Epidermal melanocyte (primary cell): Measurements from ENCODE around the gene EML1.

ENCODE experiments used
- DNase-seq: peaks from one replicate; pipeline ENCODE4 v3.0.0; 2011; ENCODE audit warnings: low spot score; ENCODE audit not compliant: insufficient read length

EML1 gene

GRCh38 chr14:99824776-99825175 lies 31.6 kb downstream of the EML1 start:
- DNase-seq: no peak

DNA sequence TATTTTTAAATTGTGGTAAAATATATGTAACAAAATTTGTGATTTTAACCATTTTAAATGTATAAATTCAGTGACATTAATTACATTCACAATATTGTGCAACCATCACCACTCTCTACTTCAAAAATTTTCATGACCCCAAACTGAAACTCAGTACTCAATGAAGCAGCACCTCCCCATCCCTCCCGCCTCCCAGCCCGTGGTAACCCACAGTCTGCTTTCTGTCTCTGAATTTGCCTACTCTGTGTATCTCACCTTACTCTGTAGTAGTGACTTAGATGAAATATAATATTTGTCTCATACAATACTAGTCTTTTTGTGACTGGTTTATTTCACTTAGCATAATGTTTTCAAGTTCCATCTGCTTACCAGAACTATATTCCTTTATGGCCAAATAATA lies 36.2 kb downstream of the EML1 start:
- no peak for DNase-seq

DNA sequence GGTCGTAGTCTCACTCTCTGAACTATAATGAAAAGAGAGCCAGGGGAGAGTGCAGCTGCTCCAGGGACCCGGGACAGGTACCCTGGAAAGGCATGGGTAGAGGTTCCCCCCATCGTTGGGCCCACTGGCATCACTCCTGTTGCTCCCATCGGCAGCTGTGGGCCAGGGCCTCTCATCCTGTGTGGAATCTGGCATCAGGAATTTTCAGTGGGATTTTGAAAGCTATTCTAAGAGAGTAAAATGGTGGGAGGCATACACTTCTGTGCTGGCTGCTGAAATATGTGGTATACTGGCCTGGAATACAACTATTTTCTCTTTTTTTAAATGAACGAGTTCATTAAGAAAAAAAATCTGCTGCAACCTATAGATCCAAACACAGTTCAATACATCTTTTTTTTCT lies 38.1 kb downstream of the EML1 start:
- no peak for DNase-seq

GRCh38 chr14:99831903-99832685 lies 38.9 kb downstream of the EML1 start:
- DNase-seq: no peak

DNA sequence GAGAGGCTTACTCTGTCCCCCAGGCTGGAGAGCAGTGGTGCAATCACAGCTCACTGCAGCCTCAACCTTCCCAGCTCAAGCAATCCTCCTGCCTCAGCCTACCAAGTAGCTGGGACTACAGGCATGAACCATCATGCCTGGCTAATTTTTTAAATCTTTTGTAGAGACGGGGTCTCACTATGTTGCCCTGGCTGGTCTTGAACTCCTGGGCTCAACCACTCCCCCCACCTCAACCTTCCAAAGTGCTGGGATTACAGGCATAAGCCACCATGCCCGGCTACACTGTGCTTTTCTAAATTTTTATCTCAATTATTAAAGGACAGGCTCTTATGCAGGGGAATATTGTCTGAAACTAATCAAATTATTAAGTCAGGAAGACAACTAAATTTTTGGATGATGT lies 44.6 kb downstream of the EML1 start:
- no peak for DNase-seq

GRCh38 chr14:99838639-99839134 lies 45.5 kb downstream of the EML1 start:
- no peak for DNase-seq

DNA sequence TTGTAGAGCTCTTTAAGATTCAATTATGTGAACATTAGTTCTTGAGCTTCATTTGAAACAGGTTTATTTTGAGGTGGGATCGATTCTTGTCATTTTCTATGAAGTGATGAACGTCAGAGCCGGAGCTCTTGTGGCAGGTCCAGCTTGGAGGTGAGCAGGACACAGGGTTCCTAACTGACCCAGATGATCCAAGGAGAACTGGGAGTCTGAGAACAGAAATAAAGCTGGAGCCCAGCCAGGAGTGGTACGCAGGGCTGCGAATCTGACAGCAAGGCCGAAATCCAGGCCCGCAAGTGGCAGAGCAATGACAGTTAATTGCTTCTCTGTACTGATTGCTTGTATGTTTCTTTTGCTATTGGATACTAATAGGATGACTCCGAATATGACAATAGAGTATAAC lies 46.5 kb downstream of the EML1 start:
- DNase-seq: no peak

- DNase-seq: no peak
Observed at GRCh38 chr14:99840265-99840664, 47.1 kb downstream of the EML1 start.

GRCh38 chr14:99840774-99841305 lies 47.6 kb downstream of the EML1 start:
- DNase-seq: no peak

GRCh38 chr14:99841436-99842071 lies 48.3 kb downstream of the EML1 start:
- no peak for DNase-seq

DNA sequence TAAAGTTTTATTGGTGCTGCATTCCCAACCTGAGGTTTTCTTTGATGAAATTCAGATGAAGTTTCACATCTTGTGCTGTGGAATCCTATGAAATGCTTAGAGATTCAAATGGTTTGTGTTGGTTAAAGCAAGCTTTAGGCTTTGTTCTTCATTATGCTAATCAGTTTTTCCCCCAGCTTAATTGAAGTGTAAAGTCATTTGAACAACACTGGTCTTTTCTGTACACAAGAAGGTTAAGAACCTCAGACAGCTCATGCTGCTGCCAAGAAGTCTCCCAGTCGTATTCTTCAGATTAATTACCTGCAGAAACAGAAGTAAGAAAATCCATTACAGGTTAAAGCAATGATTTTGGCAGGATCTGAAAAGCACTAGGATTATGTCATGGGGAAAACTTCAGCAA lies 48.9 kb downstream of the EML1 start:
- no peak for DNase-seq

- DNase-seq: no peak
Observed at GRCh38 chr14:99846808-99847207, 53.6 kb downstream of the EML1 start.

DNA sequence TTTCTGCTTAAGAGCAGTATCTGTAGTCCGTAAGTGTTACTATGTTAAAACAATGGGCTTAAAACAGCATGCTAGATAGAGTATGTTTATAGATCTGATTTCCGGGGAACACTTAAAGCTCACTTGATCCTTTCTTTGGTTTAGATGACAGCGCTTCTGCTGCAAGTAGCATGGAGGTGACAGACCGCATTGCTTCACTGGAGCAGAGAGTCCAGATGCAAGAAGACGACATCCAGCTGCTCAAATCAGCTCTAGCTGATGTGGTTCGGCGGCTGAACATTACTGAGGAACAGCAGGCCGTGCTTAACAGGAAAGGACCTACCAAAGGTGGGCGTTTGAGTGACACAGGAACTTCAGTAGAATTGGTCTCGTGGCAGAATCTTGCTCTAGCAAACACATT lies 57.5 kb downstream of the EML1 start:
- DNase-seq: no peak

DNA sequence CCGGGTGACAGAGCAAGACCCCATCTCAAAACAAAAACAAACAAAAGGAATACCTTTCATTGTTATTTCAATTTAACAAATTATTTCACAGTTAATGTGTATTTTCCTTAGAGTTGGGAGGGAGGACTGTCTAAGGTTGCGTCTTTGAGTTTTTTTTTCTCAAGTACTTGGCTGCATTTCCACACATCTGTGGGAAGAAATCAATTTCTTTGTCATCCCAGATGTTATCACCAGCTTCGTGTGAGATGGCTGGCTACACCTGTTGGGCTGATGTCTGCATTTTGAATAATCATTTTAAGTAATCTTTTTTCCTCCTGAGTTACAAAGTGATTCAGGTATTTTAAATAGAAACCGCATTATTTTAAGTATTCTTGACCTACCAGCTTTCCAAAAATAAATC lies 59.4 kb downstream of the EML1 start:
- DNase-seq: no peak

DNA sequence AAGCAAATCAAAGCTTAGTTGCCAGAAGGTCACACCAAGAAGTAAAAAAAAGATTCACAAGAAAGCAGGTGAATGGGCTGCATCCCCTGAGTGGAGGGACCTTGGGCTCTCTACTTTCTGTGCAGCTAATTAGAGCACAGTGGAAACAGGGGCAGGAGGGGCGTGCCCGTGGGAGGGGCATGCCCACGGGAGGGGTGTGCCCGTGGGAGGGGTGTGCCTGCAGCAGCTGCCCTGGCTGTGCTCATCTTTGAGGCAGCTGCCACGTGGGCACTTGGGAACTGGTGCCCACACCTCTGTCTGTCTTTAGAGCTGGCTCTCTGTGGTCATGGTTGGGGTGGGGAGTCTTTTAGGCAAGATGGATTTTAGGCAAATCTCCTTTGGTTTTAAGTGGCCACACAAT lies 60.0 kb downstream of the EML1 start:
- no peak for DNase-seq

- no peak for DNase-seq
Observed at GRCh38 chr14:99854831-99855230, 61.6 kb downstream of the EML1 start.

DNA sequence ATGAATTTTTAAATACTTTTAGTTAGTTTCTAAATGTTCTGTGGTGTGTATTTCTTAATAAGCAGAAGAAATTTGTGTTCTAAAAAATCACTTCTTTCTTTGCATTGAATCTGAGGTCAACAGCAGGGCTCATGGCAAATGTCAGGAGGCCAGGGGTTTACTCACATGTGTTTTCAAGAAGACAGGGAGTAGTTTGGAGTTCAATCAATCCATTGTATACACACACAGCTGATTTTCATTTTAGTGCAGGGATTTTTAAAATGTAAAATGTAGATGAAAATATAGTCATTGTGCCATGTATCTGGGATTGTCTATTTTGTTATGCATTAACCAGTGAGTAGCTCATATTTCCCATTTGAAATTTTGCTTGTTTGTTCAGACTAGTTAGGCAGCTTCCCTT lies 62.1 kb downstream of the EML1 start:
- DNase-seq: peak; percentile 60

DNA sequence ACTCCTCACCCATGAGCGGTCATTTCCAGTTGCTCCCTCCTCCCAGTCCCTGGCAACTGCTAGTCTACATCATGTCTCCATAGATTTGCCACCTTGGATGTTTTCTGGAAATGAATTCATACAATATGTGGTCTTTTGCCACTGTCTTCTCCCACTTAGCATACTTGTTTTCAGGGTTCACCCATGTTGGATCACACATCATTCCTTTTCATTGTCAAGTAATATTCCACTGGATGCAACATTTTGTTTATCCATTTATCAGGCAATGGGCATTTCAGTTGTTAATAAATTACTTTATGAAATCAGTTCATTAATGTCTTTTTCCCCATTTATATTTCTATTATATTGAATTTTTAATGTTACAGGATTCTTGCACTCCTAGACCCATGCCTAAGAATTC lies 64.3 kb downstream of the EML1 start:
- DNase-seq: no peak

DNA sequence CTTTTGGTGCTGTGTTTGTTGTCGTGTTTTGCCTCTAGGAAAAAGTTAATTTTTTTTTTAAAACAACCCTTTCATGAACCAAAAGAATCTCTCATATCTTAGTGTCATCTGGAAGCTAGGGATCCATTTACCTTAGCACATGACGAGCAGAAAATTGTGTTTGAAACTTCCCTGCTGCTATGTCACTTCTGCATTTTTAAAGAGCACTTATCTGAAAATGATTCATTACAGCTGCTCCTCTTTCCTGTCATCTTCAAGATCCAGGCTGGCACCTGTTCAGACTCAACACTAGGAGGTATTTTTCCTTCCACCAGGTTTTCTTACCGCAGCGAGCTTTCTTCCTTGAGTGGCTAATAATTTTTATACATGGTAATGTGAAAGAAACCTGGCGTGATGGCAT lies 67.0 kb downstream of the EML1 start:
- no peak for DNase-seq

DNA sequence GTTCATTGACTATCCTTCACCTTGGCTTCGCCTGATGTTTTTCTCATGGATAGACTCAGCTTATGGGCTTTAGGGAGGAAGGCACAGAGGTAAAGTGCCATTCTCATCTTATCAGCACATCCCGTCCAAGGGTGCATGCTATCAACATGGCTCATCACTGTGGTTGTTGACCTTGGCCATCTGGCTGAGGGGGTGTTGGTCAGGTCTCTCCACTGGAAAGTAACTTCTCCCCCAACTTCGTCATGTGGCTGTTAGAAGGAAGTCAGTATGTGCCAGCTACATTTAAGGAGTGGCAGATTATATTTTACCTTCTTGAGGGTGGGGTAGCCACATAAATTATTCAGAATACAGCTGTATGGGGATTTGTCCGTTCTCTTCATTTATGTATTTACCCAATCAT lies 68.9 kb downstream of the EML1 start:
- no peak for DNase-seq

GRCh38 chr14:99863059-99863458 lies 69.8 kb downstream of the EML1 start:
- DNase-seq: no peak

DNA sequence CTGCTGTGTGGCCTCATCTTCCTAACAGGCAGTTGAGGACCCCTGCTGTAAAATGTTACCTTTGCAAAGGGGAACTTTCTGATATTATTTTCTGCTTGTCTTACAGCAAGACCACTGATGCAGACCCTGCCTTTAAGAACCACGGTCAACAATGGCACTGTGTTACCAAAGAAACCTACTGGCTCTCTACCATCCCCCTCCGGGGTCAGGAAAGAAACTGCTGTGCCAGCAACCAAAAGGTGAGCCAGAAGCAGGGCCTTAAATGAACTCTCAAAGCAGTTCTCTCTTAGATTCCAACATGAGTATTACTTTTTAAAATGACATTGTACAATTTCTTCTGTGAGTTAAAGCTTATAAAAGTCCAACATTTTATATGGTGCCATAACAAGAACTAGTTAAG lies 72.2 kb downstream of the EML1 start:
- DNase-seq: no peak

DNA sequence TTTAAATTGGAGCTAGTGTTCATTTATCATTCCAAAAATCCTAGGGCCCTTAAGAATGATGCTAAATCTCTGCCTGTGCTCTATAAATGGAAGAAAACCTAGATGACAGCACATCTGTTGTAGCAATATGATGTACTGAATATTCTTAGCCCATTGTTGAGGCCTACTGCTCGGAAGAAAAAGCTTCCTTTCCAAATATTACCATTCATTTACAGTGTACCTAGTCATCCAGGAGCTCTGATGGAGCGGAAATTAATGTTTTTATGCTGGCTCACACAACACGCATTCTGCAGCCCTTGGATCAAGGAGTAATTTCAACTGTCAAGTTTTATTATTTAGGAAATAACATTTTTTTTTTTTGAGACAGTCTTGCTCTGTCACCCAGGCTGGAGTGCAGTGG lies 77.4 kb downstream of the EML1 start:
- no peak for DNase-seq
